Body of pancreas (tissue), 4 donors: ENCODE results near the gene ATF6B. TPM values are rescaled to one million over a fixed set of nuclear protein-coding genes. Genes with fewer than 3 reads are reported as not detected.

Experiments used
- ATAC-seq: fragments of 150-250 bp; one replicate; pipeline ENCODE4 v1.9.1; 2016
- DNase-seq, 4 donors: peaks; one replicate each; pipeline ENCODE4 v3.0.0-alpha.2; 2019
- H3K27ac ChIP-seq, 4 donors: fragments of 200-600 bp; sonication (generic); 1 replicate in 3 of 4; 2 replicates in 1 of 4; pipeline versions ENCODE4 v1.5.1 to v1.6.1; 2016 to 2019; ENCODE audit warnings: mild to moderate bottlenecking in 1 of 4, mixed read lengths in 1 of 4, moderate library complexity in 1 of 4
- H3K27me3 ChIP-seq, 2 donors: fragments of 200-600 bp; sonication (generic); one replicate each; pipeline ENCODE4 v1.6.0; 2016; ENCODE audit warnings: mild to moderate bottlenecking in 1 of 2
- H3K36me3 ChIP-seq, 2 donors: fragments of 200-600 bp; sonication (generic); replicated peaks in 1 of 2; 2 replicates each; pipeline ENCODE4 v1.5.1; 2016; ENCODE audit warnings: low read depth in 2 of 2; ENCODE audit not compliant: insufficient read depth in 1 of 2
- H3K4me1 ChIP-seq: fragments of 200-600 bp; sonication (generic); one replicate; pipeline ENCODE4 v1.6.0; 2016
- H3K4me3 ChIP-seq, 2 donors: fragments of 200-600 bp; sonication (generic); 1 replicate in 1 of 2; 2 replicates in 1 of 2; pipeline ENCODE4 v1.5.1; 2016 to 2019
- H3K9me3 ChIP-seq, 3 donors: fragments of 200-600 bp; sonication (generic); 1 replicate in 2 of 3; 2 replicates in 1 of 3; pipeline ENCODE4 v1.5.1; 2016
- POLR2A ChIP-seq, 3 donors: fragments of 450-650 bp; IDR thresholded peaks; one replicate each; pipeline ENCODE4 v1.6.1; 2016; ENCODE audit warnings: antibody characterized with exemption in 3 of 3, mild to moderate bottlenecking in 2 of 3
- WGBS, 2 donors: methylation state at CpG; one replicate each; pipeline ENCODE4 v1.1.5; 2017; 5-methylcytosine and 5-hydroxymethylcytosine counted together
- intact Hi-C: fragments of 100-400 bp; cut with DNase I; formaldehyde crosslinking; loops from one replicate; pipeline ENCODE4 v1.15.1; 2023
- total RNA-seq, 2 donors: library from RNA; depleted of rRNA; stranded (reverse); fragments of >200 nt; gene quantifications; one replicate each; pipeline ENCODE4 v1.1.0, GENCODE V29; 2016
- TF ChIP-seq, protein P1 (sequence below), 7 experiments: fragments of 450-650 bp in 4 of 7; fragments of 200-600 bp in 3 of 7; sonication (generic) in 3 of 7; IDR thresholded peaks; one replicate each; pipeline ENCODE4 v1.5.1; 2016 to 2019; ENCODE audit warnings: antibody characterized with exemption in 7 of 7

ATF6B gene
- total RNA-seq, 2 donors from 2014 or later, result 26.5 to 32.3 TPM

- intact Hi-C loops, result no loop called here
- Histone ChIP-seq H3K4me3 (no peak overlapping the region), H3K27me3 (no peaks in the 10 kb centered on the region), H3K4me1 (peaks cover 3% of the 10 kb centered on the region), H3K9me3 (no peaks in the 10 kb centered on the region), H3K36me3 (no peaks in the 10 kb centered on the region), H3K27ac (no peak overlapping the region)
- peak; percentile 45 for ATAC-seq
- peak in 3 of 4 donors; percentile 30 to 48 (median 33) for DNase-seq
- TF ChIP-seq, protein P1, sequence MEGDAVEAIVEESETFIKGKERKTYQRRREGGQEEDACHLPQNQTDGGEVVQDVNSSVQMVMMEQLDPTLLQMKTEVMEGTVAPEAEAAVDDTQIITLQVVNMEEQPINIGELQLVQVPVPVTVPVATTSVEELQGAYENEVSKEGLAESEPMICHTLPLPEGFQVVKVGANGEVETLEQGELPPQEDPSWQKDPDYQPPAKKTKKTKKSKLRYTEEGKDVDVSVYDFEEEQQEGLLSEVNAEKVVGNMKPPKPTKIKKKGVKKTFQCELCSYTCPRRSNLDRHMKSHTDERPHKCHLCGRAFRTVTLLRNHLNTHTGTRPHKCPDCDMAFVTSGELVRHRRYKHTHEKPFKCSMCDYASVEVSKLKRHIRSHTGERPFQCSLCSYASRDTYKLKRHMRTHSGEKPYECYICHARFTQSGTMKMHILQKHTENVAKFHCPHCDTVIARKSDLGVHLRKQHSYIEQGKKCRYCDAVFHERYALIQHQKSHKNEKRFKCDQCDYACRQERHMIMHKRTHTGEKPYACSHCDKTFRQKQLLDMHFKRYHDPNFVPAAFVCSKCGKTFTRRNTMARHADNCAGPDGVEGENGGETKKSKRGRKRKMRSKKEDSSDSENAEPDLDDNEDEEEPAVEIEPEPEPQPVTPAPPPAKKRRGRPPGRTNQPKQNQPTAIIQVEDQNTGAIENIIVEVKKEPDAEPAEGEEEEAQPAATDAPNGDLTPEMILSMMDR (IDR thresholded peaks at IDR 0.05), result no peak
- no peak for TF ChIP-seq POLR2A (IDR thresholded peaks at IDR 0.05)
- WGBS, 2 donors, result 59 to 63% methylated on average over 14 to 22 of the region's 22 CpGs
Observed at GRCh38 chr6:32081168-32081990, 46.7 kb downstream of the ATF6B start.

GRCh38 chr6:32079566-32080290, 48.3 kb downstream of the ATF6B start:
- intact Hi-C loops, result no loop called here
- DNase-seq, result no peak
- WGBS, 2 donors, result 66 to 82% methylated on average over 7 of the region's 7 CpGs

GRCh38 chr6:32076321-32076809, 51.7 kb downstream of the ATF6B start:
- Histone ChIP-seq H3K4me1 (no peaks in the 10 kb centered on the region), H3K27me3 (no peaks in the 10 kb centered on the region), H3K4me3 (no peak overlapping the region), H3K27ac (no peak overlapping the region), H3K9me3 (no peaks in the 10 kb centered on the region), H3K36me3 (no peaks in the 10 kb centered on the region)
- TF ChIP-seq POLR2A (IDR thresholded peaks at IDR 0.05), result no peak
- TF ChIP-seq, protein P1 (IDR thresholded peaks at IDR 0.05), result no peak
- WGBS, 2 donors, result 62 to 70% methylated on average over 9 to 12 of the region's 12 CpGs
- intact Hi-C loops, result no loop called here
- ATAC-seq, result no peak
- no peak for DNase-seq

More at GRCh38 chr6:32079566-32080290, 48.3 kb downstream of the ATF6B start:
- Histone ChIP-seq H3K9me3 (no peaks in the 10 kb centered on the region), H3K27me3 (no peaks in the 10 kb centered on the region), H3K4me1 (no peaks in the 10 kb centered on the region), H3K4me3 (no peak overlapping the region), H3K27ac (no peak overlapping the region), H3K36me3 (no peaks in the 10 kb centered on the region)
- TF ChIP-seq POLR2A (IDR thresholded peaks at IDR 0.05), result no peak
- TF ChIP-seq, protein P1 (IDR thresholded peaks at IDR 0.05), result no peak
- ATAC-seq, result no peak

GRCh38 chr6:32075781-32076180, 52.3 kb downstream of the ATF6B start:
- Histone ChIP-seq H3K9me3 (no peaks in the 10 kb centered on the region), H3K27ac (no peak overlapping the region), H3K36me3 (no peaks in the 10 kb centered on the region), H3K4me1 (no peaks in the 10 kb centered on the region), H3K27me3 (no peaks in the 10 kb centered on the region), H3K4me3 (no peak overlapping the region)
- 49 to 72% methylated on average over 3 of the region's 3 CpGs for WGBS, 2 donors
- TF ChIP-seq, protein P1 (IDR thresholded peaks at IDR 0.05), result no peak
- no peak for TF ChIP-seq POLR2A (IDR thresholded peaks at IDR 0.05)
- ATAC-seq (no peak), DNase-seq (no peak)
- intact Hi-C loops, result no loop called here
